HEK293T (cell line): ENCODE data around the gene LAIR2.
"Not testable (repeated sequence)": the region's sequence is repeated elsewhere in the genome, so short reads cannot be mapped to it uniquely, and the experiment has no call there.

Source experiments
- CTCF ChIA-PET: fragments of 350-600 bp; formaldehyde crosslinking; extraction: SDS; loops from one replicate; lab custom pipeline; 2021; ENCODE audit warnings: antibody characterized with exemption, inconsistent platforms; lab: Yijun Ruan, JAX
- POLR2A ChIA-PET: fragments of 350-600 bp; formaldehyde crosslinking; extraction: SDS; loops from one replicate; lab custom pipeline; 2020; ENCODE audit warnings: antibody characterized with exemption, inconsistent platforms; lab: Yijun Ruan, JAX
- DNase-seq: peaks from one replicate; pipeline ENCODE4 v3.0.0; 2012; ENCODE audit warnings: mixed read lengths; ENCODE audit errors: extremely low spot score
- ARNT ChIP-seq: fragments of 450-650 bp; IDR thresholded peaks from 2 replicates; pipeline ENCODE4 v1.6.1; 2017; ENCODE audit warnings: mild to moderate bottlenecking
- BHLHE40 ChIP-seq: fragments of 450-650 bp; IDR thresholded peaks from 2 replicates; pipeline ENCODE4 v1.6.1; 2016; ENCODE audit warnings: mild to moderate bottlenecking, moderate library complexity, borderline replicate concordance
- CTBP1 ChIP-seq: fragments of 450-650 bp; IDR thresholded peaks from 2 replicates; pipeline ENCODE4 v1.6.1; 2016; ENCODE audit warnings: borderline replicate concordance
- ELF4 ChIP-seq: fragments of 450-650 bp; IDR thresholded peaks from 2 replicates; pipeline ENCODE4 v1.6.1; 2017; ENCODE audit warnings: antibody characterized with exemption
- FOXA1 ChIP-seq: fragments of 450-650 bp; IDR thresholded peaks from 2 replicates; pipeline ENCODE4 v1.6.1; 2016; ENCODE audit warnings: mild to moderate bottlenecking
- FOXK2 ChIP-seq: fragments of 450-650 bp; IDR thresholded peaks from 2 replicates; pipeline ENCODE4 v1.6.1; 2016; ENCODE audit warnings: mild to moderate bottlenecking
- FOXM1 ChIP-seq: fragments of 450-650 bp; IDR thresholded peaks from 2 replicates; pipeline ENCODE4 v1.6.1; 2017; ENCODE audit warnings: mild to moderate bottlenecking, borderline replicate concordance
- HDGF ChIP-seq: fragments of 450-650 bp; IDR thresholded peaks from 2 replicates; pipeline ENCODE4 v1.6.1; 2017; ENCODE audit warnings: antibody characterized with exemption, borderline replicate concordance
- L3MBTL2 ChIP-seq: fragments of 450-650 bp; conservative IDR thresholded peaks from 2 replicates; pipeline ENCODE4 v1.6.1; 2016; ENCODE audit warnings: mild to moderate bottlenecking
- LEF1 ChIP-seq: fragments of 450-650 bp; IDR thresholded peaks from 2 replicates; pipeline ENCODE4 v1.6.1; 2017; ENCODE audit warnings: mild to moderate bottlenecking, borderline replicate concordance
- NFRKB ChIP-seq: fragments of 450-650 bp; IDR thresholded peaks from 2 replicates; pipeline ENCODE4 v1.6.1; 2016; ENCODE audit warnings: mild to moderate bottlenecking, moderate library complexity
- SP1 ChIP-seq: fragments of 450-650 bp; IDR thresholded peaks from 2 replicates; pipeline ENCODE4 v1.6.1; 2017
- SUZ12 ChIP-seq: fragments of 450-650 bp; IDR thresholded peaks from 2 replicates; pipeline ENCODE4 v1.6.1; 2016; ENCODE audit warnings: mild to moderate bottlenecking
- TARDBP ChIP-seq: fragments of 450-650 bp; IDR thresholded peaks from 2 replicates; pipeline ENCODE4 v1.6.1; 2016
- ZNF384 ChIP-seq: fragments of 450-650 bp; IDR thresholded peaks from 2 replicates; pipeline ENCODE4 v1.6.1; 2016
- TF ChIP-seq, protein P1 (sequence below): fragments of 450-650 bp; IDR thresholded peaks from 2 replicates; pipeline ENCODE4 v1.6.1; 2016

LAIR2 gene

GRCh38 chr19:54506079-54506478, 3.4 kb downstream of the LAIR2 start:
- CTCF ChIA-PET: no interaction called here
- DNase-seq: no peak
- no peak for TF ChIP-seq SP1
- TF ChIP-seq FOXK2: no peak
- TF ChIP-seq L3MBTL2: no peak
- TF ChIP-seq, protein P1, sequence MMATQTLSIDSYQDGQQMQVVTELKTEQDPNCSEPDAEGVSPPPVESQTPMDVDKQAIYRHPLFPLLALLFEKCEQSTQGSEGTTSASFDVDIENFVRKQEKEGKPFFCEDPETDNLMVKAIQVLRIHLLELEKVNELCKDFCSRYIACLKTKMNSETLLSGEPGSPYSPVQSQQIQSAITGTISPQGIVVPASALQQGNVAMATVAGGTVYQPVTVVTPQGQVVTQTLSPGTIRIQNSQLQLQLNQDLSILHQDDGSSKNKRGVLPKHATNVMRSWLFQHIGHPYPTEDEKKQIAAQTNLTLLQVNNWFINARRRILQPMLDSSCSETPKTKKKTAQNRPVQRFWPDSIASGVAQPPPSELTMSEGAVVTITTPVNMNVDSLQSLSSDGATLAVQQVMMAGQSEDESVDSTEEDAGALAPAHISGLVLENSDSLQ: no peak
- no peak for TF ChIP-seq NFRKB
- no peak for TF ChIP-seq ARNT
- no peak for TF ChIP-seq FOXA1
- no peak for TF ChIP-seq CTBP1
- POLR2A ChIA-PET: no interaction called here

GRCh38 chr19:54507038-54507717, 4.5 kb downstream of the LAIR2 start:
- CTCF ChIA-PET, DNase-seq, POLR2A ChIA-PET: not testable (repeated sequence)

GRCh38 chr19:54507824-54508223, 5.2 kb downstream of the LAIR2 start:
- TF ChIP-seq NFRKB (no peak), LEF1 (no peak), L3MBTL2 (no peak), ARNT (no peak), TARDBP (no peak), FOXA1 (no peak), SP1 (no peak), FOXM1 (no peak), FOXK2 (no peak), SUZ12 (no peak), HDGF (no peak)
- no peak for DNase-seq
- ChIA-PET POLR2A (no interaction called here), CTCF (no interaction called here)

GRCh38 chr19:54508487-54508886, 5.9 kb downstream of the LAIR2 start:
- DNase-seq, POLR2A ChIA-PET, CTCF ChIA-PET: not testable (repeated sequence)

- DNase-seq, CTCF ChIA-PET, POLR2A ChIA-PET: not testable (repeated sequence)
Measured at GRCh38 chr19:54509200-54509940, 6.7 kb downstream of the LAIR2 start.

GRCh38 chr19:54515156-54515555, 12.5 kb downstream of the LAIR2 start:
- DNase-seq: no peak
- CTCF ChIA-PET: no interaction called here
- no peak for TF ChIP-seq FOXK2
- TF ChIP-seq FOXA1: no peak
- no peak for TF ChIP-seq NFRKB
- no peak for TF ChIP-seq ELF4
- no peak for TF ChIP-seq CTBP1
- no peak for TF ChIP-seq BHLHE40
- POLR2A ChIA-PET: no interaction called here

- peak; percentile 55 for DNase-seq
- ChIA-PET POLR2A (no interaction called here), CTCF (no interaction called here)
- TF ChIP-seq CTBP1: no peak
- TF ChIP-seq BHLHE40: no peak
- no peak for TF ChIP-seq ZNF384
Measured at GRCh38 chr19:54517483-54517882, 14.9 kb downstream of the LAIR2 start.

- ChIA-PET CTCF (no interaction called here), POLR2A (no interaction called here)
- TF ChIP-seq FOXA1 (no peak), BHLHE40 (no peak), FOXK2 (no peak), ZNF384 (no peak), CTBP1 (no peak), TARDBP (no peak), HDGF (no peak), NFRKB (no peak), ARNT (no peak), ELF4 (no peak), SP1 (no peak)
- TF ChIP-seq, protein P1: no peak
- DNase-seq: no peak
Measured at GRCh38 chr19:54518844-54519243, 16.2 kb downstream of the LAIR2 start.
